Vagina (tissue), 2 donors: ENCODE results near the gene HTR6.

Source experiments
- POLR2A ChIP-seq, 2 donors: fragments of 450-650 bp; IDR thresholded peaks; one replicate each; pipeline ENCODE4 v1.6.1; 2017; ENCODE audit warnings: antibody characterized with exemption in 2 of 2, mild to moderate bottlenecking in 2 of 2, moderate library complexity in 2 of 2
- POLR2AphosphoS5 ChIP-seq, 2 donors: sonication (generic); formaldehyde crosslinking; IDR thresholded peaks; one replicate each; pipeline ENCODE4 v1.9.0; 2017; ENCODE audit warnings: antibody characterized with exemption in 2 of 2, mild to moderate bottlenecking in 2 of 2, low read depth in 1 of 2; ENCODE audit not compliant: insufficient read depth in 1 of 2
- TF ChIP-seq, protein P1 (sequence below), 3 experiments: fragments of 450-650 bp in 2 of 3; fragments of 200-600 bp in 1 of 3; sonication (generic) in 1 of 3; IDR thresholded peaks; one replicate each; pipeline ENCODE4 v1.5.1; 2017 to 2019; ENCODE audit warnings: antibody characterized with exemption in 3 of 3, mild to moderate bottlenecking in 2 of 3, moderate library complexity in 2 of 3

- no peak for TF ChIP-seq POLR2A (IDR thresholded peaks at IDR 0.05)
- TF ChIP-seq, protein P1, sequence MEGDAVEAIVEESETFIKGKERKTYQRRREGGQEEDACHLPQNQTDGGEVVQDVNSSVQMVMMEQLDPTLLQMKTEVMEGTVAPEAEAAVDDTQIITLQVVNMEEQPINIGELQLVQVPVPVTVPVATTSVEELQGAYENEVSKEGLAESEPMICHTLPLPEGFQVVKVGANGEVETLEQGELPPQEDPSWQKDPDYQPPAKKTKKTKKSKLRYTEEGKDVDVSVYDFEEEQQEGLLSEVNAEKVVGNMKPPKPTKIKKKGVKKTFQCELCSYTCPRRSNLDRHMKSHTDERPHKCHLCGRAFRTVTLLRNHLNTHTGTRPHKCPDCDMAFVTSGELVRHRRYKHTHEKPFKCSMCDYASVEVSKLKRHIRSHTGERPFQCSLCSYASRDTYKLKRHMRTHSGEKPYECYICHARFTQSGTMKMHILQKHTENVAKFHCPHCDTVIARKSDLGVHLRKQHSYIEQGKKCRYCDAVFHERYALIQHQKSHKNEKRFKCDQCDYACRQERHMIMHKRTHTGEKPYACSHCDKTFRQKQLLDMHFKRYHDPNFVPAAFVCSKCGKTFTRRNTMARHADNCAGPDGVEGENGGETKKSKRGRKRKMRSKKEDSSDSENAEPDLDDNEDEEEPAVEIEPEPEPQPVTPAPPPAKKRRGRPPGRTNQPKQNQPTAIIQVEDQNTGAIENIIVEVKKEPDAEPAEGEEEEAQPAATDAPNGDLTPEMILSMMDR (IDR thresholded peaks at IDR 0.05) = no peak
- no peak for TF ChIP-seq POLR2AphosphoS5 (IDR thresholded peaks at IDR 0.05; ENCODE audit: insufficient read depth in 1 of 2, low read depth in 1 of 2)
These were observed 48.3 kb downstream of the HTR6 start for GRCh38 chr1:19712928-19713327.
